Loucy (cell line): Measurements from ENCODE around the gene WDR83.

Experiments used
- EZH2phosphoT487 ChIP-seq: fragments of 200-600 bp; IDR thresholded peaks from 2 replicates; pipeline ENCODE4 v1.6.1; 2018; ENCODE audit warnings: antibody characterized with exemption, mild to moderate bottlenecking, moderate library complexity, borderline replicate concordance
- TF ChIP-seq, protein P1 (sequence below): fragments of 200-600 bp; sonication (generic); conservative IDR thresholded peaks from 2 replicates; pipeline ENCODE4 v1.5.1; 2014; ENCODE audit warnings: mild to moderate bottlenecking, antibody characterized with exemption, low read length

- TF ChIP-seq, protein P1, sequence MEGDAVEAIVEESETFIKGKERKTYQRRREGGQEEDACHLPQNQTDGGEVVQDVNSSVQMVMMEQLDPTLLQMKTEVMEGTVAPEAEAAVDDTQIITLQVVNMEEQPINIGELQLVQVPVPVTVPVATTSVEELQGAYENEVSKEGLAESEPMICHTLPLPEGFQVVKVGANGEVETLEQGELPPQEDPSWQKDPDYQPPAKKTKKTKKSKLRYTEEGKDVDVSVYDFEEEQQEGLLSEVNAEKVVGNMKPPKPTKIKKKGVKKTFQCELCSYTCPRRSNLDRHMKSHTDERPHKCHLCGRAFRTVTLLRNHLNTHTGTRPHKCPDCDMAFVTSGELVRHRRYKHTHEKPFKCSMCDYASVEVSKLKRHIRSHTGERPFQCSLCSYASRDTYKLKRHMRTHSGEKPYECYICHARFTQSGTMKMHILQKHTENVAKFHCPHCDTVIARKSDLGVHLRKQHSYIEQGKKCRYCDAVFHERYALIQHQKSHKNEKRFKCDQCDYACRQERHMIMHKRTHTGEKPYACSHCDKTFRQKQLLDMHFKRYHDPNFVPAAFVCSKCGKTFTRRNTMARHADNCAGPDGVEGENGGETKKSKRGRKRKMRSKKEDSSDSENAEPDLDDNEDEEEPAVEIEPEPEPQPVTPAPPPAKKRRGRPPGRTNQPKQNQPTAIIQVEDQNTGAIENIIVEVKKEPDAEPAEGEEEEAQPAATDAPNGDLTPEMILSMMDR, result no peak
- TF ChIP-seq EZH2phosphoT487, result no peak
These were observed 24.1 kb upstream of the WDR83 start for GRCh38 chr19:12642506-12642905.
